Stimulated activated CD4-positive, alpha-beta T cell treated with anti-CD3 and anti-CD28 coated beads, Interleukin-2, amount 100 ng/mL, for 48 hours (primary cell): ENCODE data around the gene DSCAM.
"Not testable (repeated sequence)": the region's sequence is repeated elsewhere in the genome, so short reads cannot be mapped to it uniquely, and the experiment has no call there.

Source experiments
- DNase-seq, 2 donors: peaks; one replicate each; pipeline ENCODE4 v3.0.0-alpha.2; 2020

Gene DSCAM

DNA sequence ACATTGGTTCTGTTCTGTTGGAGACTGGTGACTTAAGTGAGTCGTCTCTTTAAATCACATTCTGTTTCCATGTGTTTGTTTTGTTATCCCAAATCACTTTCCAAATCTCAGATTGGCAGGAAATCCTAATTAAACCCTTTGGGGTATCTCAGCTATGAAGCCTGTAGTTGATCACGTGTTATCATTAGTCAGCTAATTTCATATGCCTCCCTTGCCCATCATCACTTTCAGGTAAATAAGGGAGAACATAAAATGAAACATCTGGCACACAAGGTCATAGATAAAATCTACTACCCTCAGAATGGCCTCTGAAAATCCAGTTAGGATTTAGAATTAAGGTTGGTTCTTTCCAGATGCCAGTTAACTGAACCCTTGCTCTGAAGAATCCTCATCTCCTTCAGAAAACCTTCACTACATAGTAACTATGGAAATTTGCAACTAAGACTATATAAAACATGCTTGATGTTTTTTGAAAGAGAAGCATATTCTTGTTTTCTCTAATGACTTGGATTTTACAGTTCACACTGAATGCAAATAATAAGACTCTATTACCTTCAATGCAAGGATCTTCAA lies 401.5 kb downstream of the DSCAM start:
- no peak for DNase-seq

DNA sequence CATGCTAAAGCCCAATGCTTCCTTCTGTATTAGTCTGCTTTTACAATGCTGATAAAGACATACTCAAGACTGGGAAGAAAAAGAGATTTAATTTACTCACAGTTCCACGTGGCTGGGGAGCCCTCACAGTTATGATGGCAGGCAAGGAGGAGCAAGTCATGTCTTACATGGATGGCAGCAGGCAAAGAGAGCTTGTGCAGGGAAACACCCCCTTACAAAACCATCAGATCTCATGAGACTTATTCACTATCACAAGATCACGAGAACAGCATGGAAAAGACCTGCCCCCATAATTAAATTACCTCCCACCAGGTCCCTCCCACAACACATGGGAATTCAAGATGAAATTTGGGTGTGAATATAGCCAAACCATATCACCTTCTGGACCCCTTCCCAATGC lies 407.4 kb downstream of the DSCAM start:
- not testable (repeated sequence) for DNase-seq

DNA sequence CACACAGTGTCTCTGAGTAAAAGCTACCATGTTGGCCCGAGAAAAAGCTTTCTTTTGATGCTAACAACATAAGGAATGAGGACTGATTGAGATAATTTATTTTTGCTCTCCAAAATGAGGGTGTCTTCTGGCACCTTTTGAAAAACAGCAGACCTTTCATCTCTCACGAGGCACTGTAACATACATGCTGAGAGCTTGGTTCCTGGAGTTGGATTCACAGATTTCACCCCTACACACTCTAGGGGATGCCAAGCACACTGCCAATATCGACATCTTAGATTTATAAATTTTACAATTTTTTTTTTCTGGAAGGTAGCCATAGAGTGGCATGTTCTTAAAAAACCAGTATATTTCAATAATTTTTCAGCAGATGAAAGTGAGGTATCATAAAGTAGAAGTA lies 408.3 kb downstream of the DSCAM start:
- DNase-seq, result no peak

DNA sequence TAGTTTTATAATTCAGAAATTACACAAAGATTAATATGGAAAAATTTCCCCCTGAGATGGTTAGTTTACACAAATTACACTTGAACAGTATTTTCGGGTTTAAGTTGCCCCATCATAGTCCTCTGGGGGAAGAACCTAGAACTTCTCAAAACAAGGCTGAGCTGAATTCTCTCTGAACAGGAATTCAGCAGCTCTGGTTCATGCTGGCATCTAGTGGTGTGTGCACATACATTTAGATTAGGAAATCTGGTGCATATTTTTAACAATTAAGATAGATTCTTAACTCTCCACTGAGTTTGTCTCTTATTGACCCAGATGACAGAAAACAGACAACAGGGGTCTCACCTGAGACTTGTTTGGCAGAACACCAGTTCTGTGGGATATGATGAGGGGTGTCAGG lies 410.7 kb downstream of the DSCAM start:
- DNase-seq, result no peak

DNA sequence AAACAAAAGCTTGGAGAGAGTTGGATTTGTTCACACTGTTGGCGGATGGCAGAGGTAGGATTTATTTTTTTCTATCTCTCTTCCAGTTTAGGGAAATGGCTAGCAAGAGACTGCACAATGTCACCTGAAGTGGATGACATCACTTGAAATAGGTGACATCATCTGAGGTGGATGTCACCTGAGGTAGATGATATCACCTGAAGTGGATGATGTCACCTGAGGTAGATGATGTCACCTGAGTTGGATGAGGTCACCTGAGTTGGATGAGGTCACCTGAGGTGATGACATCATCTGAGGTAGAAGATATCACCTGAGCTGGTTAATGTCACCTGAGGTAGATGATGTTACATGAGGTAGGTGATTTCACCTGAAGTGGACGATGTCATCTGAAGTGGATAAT lies 413.4 kb downstream of the DSCAM start:
- DNase-seq, result no peak

DNA sequence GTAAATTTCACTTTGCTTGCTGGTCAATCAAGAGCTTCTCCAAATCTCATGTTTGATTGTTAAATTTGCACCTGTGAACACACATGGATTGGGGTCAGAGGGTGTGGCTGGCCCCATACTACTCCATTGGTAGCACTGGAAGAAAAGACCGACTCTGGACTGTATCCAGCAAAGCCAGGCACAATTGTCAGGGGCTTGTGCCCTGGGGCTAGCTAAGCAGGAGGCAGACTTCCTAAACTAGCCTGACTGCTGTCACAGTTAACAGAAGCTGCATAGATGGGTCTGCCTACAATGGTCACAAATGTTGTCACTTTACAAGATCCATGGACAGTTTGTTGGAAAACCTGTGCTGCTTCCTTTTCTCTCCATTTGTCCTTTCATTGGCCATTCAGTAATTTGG lies 421.0 kb downstream of the DSCAM start:
- DNase-seq, result no peak

DNA sequence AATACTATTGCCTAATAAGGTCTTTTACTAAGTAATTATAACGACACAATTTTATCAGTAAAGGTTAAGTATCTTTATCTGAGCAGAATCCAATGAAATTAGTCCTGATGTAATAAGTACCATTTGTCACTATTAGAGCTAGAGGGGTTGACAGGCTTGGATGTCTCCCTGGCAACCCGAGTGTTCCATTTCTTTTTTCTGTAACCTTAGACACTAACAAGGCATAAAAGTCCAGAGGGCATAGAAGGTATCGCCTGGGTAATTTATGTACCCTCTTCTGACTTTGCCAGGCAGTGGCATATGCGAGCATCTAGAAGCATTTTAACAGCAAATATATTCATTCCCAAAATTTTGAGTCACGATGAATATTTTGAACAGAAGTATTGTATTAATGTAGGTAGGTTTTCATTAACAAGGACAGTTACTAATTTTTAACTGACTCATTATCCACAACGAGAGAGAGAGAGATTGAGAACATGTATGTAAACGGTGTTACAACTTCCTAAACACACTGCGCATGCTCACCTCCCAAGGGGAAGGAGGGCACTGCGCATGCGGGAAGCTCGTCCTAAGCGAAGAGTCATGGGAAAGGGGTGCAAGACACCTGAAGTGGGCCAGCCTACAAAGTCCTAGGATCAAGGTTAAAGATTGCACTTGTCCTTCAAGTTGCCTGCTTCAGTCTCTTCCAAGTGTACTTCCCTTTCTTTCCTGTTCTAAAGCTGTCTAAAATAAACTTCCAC lies 423.9 kb downstream of the DSCAM start:
- DNase-seq, result no peak

DNA sequence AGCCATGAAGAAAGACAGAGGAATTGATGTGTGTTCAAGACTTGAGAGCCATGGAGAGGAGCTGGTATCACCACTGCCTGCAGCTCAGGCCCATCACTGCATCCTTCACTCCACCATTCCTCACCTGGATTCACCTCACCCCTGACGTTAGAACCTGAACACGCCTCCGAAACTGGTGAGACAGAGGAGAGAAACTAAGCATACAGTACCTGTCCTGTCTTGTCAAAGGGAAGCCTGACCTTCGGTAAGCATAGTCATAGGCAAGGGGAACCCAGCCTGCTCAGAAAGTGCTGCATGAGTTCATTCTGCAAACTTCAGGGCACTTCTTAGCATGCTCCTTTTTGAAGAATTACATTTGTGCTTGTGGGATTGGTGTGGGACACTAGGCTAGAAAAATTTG lies 425.8 kb downstream of the DSCAM start:
- DNase-seq, result no peak

DNA sequence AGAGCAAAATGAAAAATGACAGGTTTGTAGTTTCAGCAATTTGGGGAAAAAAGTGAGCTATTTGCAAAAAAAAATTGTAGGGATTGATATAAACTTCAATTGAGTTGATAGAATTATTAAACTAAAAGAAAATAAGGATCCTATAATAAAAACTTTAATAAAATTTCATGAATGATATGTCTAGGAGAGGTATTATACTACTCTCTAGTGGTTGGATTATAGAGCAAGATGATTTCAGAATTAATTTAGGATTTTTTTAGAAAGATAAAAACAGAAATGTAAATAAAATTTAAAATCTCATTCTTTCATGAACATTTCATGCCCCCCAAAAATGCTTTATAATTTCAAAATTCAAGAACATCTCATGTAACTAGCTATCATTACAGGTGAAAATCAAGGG lies 430.4 kb downstream of the DSCAM start:
- DNase-seq, result no peak

DNA sequence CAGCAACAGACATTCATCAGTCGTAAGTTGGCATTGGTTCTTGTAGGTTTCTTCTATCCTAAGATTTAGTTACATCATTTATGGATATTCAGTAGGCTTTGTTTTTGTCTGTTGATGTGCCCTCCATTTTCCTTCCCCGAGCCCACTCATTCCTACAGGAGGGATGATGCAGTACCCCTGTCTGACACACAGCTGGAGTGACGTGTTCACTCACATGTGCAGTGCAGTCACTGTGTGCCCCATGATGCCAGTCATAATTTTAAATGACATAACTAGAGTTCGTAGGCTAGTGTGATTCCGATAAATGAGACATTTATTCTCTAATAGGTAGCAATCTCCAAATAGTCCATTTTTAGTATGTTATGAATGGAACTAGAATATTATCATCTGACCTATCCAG lies 438.4 kb downstream of the DSCAM start:
- no peak for DNase-seq

DNA sequence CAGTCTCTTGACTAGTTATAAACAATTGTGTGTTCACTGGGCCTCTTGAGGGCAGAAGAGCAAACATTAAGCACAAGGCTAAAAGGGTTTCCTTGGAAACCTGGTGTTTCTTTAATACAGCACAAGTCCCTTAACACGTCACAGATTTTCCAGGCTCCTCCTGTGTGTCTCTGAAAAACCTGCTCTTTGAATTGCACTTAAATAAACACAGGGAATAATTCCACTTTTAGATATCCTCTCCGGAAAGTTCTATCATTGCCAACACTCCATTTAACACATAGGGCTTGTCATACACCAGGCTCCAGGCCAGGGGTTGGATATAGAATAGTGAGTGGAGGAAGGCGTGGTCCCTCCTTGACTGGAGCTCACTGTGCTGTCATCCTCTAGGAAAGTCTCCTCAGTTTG lies 442.6 kb downstream of the DSCAM start:
- no peak for DNase-seq

DNA sequence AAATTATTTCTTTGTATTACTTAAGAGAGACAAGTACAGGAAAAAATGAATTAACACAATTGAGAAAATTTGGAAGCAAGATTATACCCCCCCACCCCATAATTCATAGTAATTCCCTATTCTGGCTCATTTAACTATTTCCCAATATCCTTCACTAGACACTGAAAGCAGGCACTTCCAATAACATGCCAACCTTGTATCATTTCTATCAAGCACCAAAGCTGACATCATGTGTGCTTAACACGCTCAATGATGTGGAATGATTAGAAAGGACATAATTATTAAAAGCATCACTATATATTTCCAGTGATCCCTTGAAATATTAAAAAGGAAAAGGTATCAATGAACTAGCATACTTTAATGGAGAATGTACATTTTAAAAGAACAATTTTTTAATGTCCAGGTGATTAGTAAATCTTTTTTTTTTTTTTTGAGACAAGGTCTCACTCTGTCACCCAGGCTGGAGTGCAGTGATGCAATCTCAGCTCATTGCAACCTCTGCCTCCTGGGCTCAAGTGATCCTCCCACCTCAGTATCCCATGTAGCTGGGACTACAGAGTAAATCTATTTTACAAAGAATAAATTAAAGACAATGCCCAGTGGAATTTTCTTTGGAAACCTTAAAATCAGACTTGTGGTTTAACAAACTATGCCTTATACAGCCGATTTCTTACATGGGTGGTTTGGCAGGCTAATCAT lies 443.9 kb downstream of the DSCAM start:
- DNase-seq, result no peak

DNA sequence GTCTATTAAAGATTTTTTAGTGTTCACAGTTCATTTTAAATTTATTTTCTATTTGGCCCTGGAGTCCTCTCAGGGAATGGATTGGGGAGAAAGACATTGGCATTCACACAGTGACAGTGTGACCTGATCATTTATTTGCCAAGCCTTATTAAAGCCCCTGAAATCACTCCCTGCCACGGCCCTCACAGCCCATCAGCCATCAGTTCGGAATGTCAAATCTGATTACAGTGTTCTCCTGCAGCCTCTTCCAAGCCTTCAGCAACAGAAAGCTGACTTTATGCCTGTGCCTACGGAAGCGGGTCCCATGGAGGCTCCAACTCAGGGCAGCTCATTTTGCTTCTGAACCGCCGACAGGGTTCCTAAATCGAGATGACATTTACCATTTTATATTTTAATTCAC lies 451.2 kb downstream of the DSCAM start:
- DNase-seq, result no peak

DNA sequence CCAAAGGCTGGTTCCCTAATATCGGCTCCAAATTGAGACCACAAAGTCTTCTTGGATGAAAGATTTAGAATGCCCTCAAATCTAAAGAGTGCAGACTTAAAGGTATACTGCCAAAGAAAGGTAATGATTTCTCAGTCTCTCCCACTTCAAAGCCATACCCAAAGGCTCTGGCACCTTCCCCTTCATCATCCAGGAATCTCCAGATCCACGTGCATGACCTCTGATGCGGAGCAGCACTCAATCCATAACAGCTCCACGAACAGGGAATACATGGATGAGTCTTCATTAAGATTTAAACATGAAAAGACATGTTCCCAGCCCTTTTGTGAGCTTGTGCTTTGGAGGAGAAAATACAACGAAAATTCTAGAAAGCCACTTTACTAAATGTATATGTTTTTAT lies 453.9 kb downstream of the DSCAM start:
- DNase-seq, result no peak

DNA sequence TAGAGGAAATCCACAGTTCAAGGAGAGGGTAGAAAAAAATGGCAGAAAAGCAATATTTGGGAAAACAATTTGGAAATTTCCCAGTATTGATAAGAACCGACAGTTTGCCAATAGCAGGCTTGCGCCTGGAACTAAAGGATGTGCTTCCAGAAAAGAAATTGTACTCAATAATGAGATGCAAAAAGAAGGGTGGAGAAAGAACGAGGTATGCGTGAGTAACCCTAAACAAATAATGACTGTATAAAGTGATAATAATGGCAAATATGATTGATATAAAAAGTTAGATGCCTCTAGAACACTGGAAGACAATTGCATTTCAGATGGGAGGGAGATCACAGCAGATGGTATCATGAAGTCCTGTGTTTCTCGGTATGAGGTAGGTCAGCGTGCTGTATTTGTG lies 458.9 kb downstream of the DSCAM start:
- DNase-seq, result no peak

DNA sequence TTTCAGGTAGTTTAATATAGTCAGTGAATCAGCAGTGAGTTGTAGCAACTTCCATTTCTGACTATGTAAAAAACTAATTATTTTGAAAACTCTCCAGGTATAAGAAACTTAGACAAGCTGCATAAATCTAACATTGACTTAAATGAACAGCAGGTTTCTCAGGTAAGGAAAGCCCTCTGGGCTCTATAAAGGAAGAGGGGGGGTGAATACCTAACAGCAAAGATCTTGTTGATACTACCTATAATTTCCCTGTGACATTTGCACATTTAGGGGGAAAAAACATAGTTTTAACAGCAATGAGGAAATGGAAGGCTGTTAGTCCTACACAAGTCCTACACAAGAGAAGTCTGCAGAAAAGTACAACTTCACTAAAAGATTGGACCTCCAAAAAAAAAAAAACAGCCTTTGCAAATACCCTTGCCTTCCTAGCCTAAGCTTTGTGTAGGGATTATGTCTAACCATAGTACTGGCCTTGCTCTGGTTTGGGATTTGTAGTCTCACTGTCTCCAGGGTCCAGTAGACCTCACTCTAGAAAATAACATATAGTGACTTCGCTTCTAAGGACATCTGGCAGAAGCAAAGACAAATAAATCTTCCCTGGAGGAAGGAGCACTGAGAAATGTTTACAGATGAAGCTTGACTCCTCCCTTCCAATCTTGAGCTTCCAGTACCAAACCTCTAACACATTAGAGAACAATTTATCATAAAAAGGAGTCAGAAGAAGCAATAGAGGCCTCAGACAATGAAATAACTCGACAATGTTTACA lies 459.8 kb downstream of the DSCAM start:
- no peak for DNase-seq

DNA sequence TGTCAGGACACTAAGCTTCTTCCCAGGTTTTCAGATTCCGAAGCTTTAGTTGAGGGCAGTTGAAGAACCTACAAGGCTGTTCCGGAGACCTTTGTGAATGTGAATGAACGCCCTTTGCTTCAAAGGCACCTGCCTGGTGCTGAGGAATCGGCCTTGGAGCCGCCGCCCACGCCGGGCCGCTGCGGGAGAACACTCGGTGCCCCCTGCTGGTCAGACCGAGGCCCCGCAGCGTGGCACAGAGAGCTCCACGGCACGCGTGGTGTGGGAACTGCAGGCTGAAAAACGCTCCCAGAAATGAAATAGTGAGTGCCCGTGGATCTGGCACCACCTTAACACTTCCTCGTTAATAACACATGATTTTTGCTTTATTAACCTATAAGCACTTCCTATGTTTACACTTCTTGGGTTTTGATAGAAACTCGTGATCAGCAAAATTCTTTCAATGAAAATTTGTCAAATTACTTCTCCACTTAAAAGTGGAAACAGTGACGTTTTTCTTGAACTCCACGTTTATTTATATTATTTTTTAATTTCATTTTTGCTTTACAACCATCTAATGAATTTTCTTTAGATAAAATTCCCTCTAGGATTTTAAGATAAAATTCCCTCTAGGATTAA lies 460.6 kb downstream of the DSCAM start:
- peak; percentile 23 to 41 for DNase-seq

DNA sequence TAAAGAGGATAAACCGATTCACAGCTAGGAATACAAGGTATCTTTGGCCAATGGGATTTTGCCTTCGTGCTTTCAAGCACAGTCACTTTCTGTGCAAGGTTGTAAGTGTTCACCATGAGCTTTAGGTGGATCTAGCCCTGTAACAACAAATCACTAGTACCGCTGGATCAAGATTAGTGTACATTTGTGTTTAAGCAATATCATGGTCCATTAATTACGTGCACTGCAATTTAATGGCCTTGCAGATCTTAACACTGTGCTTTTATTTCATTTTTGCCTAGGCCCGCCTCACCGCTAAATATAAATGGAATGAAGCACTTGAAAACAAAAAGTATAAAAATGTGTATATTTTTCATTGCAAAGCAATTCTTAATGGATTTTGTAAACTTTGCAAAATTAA lies 461.1 kb downstream of the DSCAM start:
- DNase-seq, result no peak

DNA sequence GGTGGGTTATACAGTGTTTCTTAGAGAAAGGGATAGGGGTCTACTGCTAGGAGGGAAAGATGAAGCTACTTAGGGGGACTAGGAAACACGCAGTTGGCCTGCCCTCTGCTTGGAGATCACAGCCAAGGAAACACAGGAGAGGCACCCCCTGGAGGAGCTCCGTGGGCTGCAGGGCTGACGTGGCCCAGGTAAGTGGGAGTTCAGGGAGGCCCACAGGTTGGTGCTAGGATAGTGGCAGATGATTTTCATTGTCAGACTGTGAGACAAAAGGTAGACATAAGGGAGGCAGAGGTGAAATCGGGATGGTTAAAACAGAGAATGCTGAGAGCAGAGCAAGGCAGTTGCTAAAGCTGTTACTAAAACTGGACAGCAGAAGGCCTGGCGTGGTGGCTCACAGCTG lies 463.0 kb downstream of the DSCAM start:
- DNase-seq, result no peak

DNA sequence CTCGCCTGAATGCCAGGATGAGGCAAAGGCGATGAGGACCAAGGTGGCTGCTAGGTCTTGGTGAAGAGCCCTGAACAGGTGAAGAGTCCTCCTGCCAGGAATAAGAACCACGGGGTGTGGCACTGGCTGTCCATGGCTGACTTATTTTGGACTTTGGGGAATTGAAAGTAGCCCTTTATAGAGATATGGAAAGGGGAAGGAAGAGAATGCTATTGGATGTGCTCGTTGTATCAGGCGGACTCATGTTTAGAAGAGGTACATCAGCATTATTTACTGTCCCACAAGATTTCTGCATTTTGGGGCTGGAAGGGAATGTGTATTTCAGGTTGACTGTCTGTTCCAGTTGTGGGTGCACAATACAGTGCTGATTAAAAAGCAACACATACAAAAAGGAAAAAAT lies 465.8 kb downstream of the DSCAM start:
- no peak for DNase-seq

DNA sequence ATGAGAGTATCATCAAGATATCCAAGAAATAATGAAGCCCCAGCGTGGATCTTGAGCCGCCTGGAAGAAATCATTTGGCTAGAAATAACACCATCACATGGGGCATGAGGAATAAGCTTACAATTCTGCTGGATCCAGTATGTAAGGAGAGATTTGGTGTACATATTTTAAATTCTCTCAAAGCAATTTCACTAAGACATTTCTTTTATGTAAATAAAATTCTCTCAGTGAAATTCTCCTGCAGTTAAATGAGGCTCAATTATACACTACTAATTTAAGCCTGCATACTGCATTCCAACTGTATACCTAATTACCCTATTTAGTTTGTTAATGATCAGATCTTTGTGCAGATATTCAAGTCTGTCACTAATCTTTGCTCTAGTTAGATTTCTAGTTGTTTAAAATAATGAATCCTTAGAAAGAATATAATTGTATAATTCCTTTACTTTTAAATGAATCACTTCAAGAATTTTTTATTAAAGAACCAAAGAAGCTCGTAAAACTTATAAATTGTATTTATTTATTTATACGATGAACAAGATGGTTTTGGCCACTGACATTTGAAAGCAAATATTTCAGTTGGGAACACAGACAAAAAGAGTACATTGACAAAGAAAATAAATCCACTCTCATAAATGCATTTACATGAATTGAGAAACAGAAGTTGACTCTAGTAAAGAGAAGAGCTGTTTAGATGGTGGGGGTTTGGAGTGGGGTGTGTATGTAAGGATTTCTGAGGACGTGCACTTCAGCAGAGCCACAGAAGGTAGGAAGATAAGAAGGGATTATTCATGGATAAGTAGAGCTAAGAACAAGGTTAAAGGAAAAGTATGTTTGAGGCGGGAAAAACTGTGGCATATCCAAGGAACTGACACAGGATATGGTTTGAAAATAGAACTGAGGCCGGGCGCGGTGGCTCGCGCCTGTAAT lies 466.8 kb downstream of the DSCAM start:
- no peak for DNase-seq

DNA sequence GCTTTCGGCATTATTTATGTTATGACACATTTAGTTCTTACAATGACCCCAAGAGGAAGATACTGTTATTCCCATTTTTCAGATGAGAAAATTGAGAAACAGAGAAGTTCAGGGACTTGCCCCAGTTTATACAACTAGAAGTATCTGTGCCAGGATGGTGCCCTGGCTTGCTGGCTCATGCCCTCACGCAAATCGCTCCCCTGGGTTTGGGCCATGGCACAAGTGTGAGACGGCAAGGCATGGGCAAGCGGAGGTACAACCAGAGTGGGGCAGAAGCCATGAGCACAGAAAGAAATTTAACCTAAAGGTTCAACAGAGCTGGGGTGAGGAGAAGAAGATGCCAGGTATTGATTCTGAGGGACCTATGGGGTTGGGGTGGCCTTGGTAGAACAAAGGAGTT lies 469.8 kb downstream of the DSCAM start:
- no peak for DNase-seq
